Activated CD8-positive, alpha-beta T cell treated with anti-CD3 and anti-CD28 coated beads, Interleukin-2, amount 10 ng/mL, durations not matched to agents 7 days and 5 days (primary cell): ENCODE measurements around the gene TRIM54. TPM values are rescaled to one million over a fixed set of nuclear protein-coding genes. Genes with fewer than 3 reads are reported as not detected.

Experiments
- ATAC-seq: fragments of 150-1000 bp; cut with Tn5 transposase; one replicate; pipeline ENCODE4 v1.10.0; 2021; ENCODE audit warnings: moderate library complexity
- CTCF ChIA-PET: fragments of 350-600 bp; sonication (Branson Sonifier 250); formaldehyde crosslinking; loops from one replicate; lab custom pipeline; 2021; ENCODE audit warnings: antibody characterized with exemption; lab: Charles Lee
- POLR2A ChIA-PET: fragments of 350-600 bp; sonication (Branson Sonifier 250); formaldehyde crosslinking; loops from one replicate; lab custom pipeline; 2021; ENCODE audit warnings: antibody characterized with exemption; lab: Charles Lee
- DNase-seq: peaks from one replicate; pipeline ENCODE4 v3.0.0-alpha.2; 2020
- H3K27ac Mint-ChIP-seq: one replicate; pipeline ENCODE4 v1.8.0; 2021; ENCODE audit warnings: mild to moderate bottlenecking, mixed read lengths
- H3K27me3 Mint-ChIP-seq: one replicate; pipeline ENCODE4 v1.8.0; 2021; ENCODE audit warnings: low read depth, mixed read lengths
- H3K36me3 Mint-ChIP-seq: one replicate; pipeline ENCODE4 v1.8.0; 2021; ENCODE audit warnings: low read depth, mixed read lengths
- H3K4me1 Mint-ChIP-seq: one replicate; pipeline ENCODE4 v1.8.0; 2021; ENCODE audit warnings: low read depth, mixed read lengths
- H3K4me3 Mint-ChIP-seq: one replicate; pipeline ENCODE4 v1.8.0; 2021; ENCODE audit warnings: mild to moderate bottlenecking, mixed read lengths
- H3K9me3 Mint-ChIP-seq: one replicate; pipeline ENCODE4 v1.8.0; 2022; ENCODE audit warnings: mixed read lengths; ENCODE audit not compliant: insufficient read depth
- total RNA-seq, 2 experiments: library from RNA; stranded (reverse); gene quantifications; one replicate each; pipeline ENCODE4 v1.2.3, GENCODE V29; 2021

Gene TRIM54
- under 1 TPM; 0.26 to 0.31 TPM for total RNA-seq

DNA sequence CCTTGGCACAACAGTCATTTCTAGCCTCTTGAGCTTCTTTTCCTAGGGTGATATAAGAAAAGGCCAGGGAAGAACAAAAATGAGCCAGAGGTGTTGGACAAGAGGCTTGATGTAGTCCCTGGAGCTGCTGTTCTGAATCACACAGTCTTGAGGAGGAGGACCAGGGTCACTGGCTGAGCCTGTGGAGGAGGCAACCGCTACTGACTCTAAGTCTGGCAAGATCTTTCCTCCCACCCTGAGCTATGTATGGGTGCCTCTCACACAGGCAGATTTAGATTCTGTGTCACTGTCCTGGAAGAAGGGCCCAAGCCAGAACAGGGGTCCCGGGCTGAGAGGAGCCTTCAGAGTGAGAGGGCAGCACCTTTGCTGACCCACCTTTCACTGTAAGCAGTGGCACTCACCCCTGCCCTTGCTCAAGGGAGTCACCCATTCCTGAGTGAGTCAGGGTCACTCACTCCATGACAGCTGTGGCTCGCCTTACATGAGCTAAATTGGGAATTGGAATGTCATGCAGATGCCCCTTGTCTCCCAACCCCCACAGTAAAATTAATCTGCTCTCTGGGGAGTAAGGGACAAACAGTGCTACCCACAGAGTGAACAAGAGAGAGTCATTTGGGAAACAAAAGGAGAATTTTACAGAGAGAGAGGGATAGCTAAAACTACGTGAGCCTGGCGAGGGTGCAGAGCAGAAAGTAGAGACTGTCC is at the start of gene TRIM54:
TRIM54 (plus strand) TSS at position 575 of the 705 bp plus-strand sequence. CDS start 303 bp downstream, outside the sequence.
- no peaks in the 10 kb centered on the region for H3K36me3 Mint-ChIP-seq
- DNase-seq: no peak
- POLR2A ChIA-PET: interaction anchor here (0.6 kb wide), 1 partner anchor 112 kb away, joined by 4 read pairs; no protein-coding TSS in a partner anchor
- H3K9me3 Mint-ChIP-seq: no peaks in the 10 kb centered on the region
- CTCF ChIA-PET: interaction anchor here (0.9 to 7.2 kb wide), 11 partner anchors 9 to 320 kb away, joined by 3 to 90 read pairs (median 24); partner anchors contain the start of genes MAPRE3, PREB and SLC30A3
- ATAC-seq: no peak
- peaks cover 6% of the 10 kb centered on the region for H3K4me1 Mint-ChIP-seq
- no peak within 1 kb of the TSS for H3K4me3 Mint-ChIP-seq
- H3K27me3 Mint-ChIP-seq: peaks cover 45% of the 10 kb centered on the region
- no peak within 1 kb of the TSS for H3K27ac Mint-ChIP-seq

DNA sequence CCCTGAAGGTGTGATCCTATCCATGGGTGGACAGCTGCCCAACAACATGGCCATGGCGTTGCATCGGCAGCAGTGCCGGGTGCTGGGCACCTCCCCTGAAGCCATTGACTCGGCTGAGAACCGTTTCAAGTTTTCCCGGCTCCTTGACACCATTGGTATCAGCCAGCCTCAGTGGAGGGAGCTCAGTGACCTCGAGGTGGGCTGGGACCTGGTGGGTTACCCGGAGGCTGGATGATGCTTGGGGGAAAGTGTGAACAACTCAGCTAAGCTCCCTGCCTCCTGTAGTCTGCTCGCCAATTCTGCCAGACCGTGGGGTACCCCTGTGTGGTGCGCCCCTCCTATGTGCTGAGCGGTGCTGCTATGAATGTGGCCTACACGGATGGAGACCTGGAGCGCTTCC is 48.9 kb upstream of the TRIM54 start:
- POLR2A ChIA-PET: interaction anchor here (1.1 kb wide), 1 partner anchor 9 kb away, joined by 3 read pairs; no protein-coding TSS in a partner anchor
- H3K4me1 Mint-ChIP-seq: no peaks in the 10 kb centered on the region

GRCh38 chr2:27236136-27236535 is 46.1 kb upstream of the TRIM54 start:
- no peaks in the 10 kb centered on the region for H3K9me3 Mint-ChIP-seq
- no peak for DNase-seq
- ChIA-PET POLR2A (no interaction called here), CTCF (interaction anchor here (0.6 to 2.1 kb wide), 2 partner anchors 67 to 469 kb away, joined by 3 to 6 read pairs; no protein-coding TSS in a partner anchor)
- H3K4me1 Mint-ChIP-seq: peaks cover 2% of the 10 kb centered on the region
- no peak for ATAC-seq
- H3K27ac Mint-ChIP-seq: no peak overlapping the region
- H3K27me3 Mint-ChIP-seq: no peaks in the 10 kb centered on the region
- H3K4me3 Mint-ChIP-seq: no peak overlapping the region
- peaks cover 76% of the 10 kb centered on the region for H3K36me3 Mint-ChIP-seq

More for the DNA sequence above, 48.9 kb upstream of the TRIM54 start:
- ATAC-seq: no peak
- no peak for DNase-seq
- Mint-ChIP-seq H3K4me3 (no peak overlapping the region), H3K27ac (no peak overlapping the region), H3K36me3 (peaks cover 60% of the 10 kb centered on the region), H3K9me3 (no peaks in the 10 kb centered on the region), H3K27me3 (no peaks in the 10 kb centered on the region)
- CTCF ChIA-PET: interaction anchor here (0.9 to 1.2 kb wide), 2 partner anchors 31 to 70 kb away, joined by 4 to 6 read pairs; no protein-coding TSS in a partner anchor

- Mint-ChIP-seq H3K36me3 (peaks cover 76% of the 10 kb centered on the region), H3K4me3 (no peak overlapping the region), H3K4me1 (peaks cover 6% of the 10 kb centered on the region), H3K9me3 (no peaks in the 10 kb centered on the region), H3K27ac (no peak overlapping the region), H3K27me3 (no peaks in the 10 kb centered on the region)
- CTCF ChIA-PET: interaction anchor here (0.6 to 2.1 kb wide), 2 partner anchors 66 to 468 kb away, joined by 3 to 6 read pairs; no protein-coding TSS in a partner anchor
- ATAC-seq: no peak
- DNase-seq: no peak
- POLR2A ChIA-PET: no interaction called here
These were observed 45.6 kb upstream of the TRIM54 start for GRCh38 chr2:27236626-27237025.

GRCh38 chr2:27237341-27237945 is 44.8 kb upstream of the TRIM54 start:
- Mint-ChIP-seq H3K36me3 (peaks cover 77% of the 10 kb centered on the region), H3K9me3 (no peaks in the 10 kb centered on the region), H3K4me3 (no peak overlapping the region), H3K27ac (no peak overlapping the region), H3K27me3 (no peaks in the 10 kb centered on the region), H3K4me1 (peaks cover 14% of the 10 kb centered on the region)
- ATAC-seq: no peak
- no peak for DNase-seq
- CTCF ChIA-PET: no interaction called here
- POLR2A ChIA-PET: no interaction called here

- CTCF ChIA-PET: no interaction called here
- H3K36me3 Mint-ChIP-seq: peaks cover 80% of the 10 kb centered on the region
These were observed 43.3 kb upstream of the TRIM54 start for GRCh38 chr2:27238976-27239375.

DNA sequence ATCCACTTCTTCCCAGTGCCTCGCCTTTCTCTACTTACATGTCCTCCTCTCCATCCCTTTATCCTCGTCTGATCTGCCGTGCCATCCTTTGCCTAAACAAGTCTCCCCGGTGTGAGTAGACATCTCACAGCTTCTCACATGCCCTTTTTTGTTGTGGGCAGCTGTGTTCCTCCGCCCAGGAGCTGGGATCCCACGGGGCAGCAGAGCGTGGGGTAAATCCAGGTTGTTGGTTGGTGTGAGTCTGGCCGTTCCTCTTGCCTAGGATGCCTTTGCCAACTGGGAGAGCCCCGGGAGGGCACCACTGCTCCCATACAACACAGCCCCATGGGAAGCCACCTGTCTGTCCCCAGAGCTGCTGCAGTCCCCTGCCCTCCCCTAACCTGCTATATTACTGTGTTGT is 41.8 kb upstream of the TRIM54 start:
- H3K27me3 Mint-ChIP-seq: no peaks in the 10 kb centered on the region
- no peak for ATAC-seq
- POLR2A ChIA-PET: no interaction called here

More at GRCh38 chr2:27238976-27239375, 43.3 kb upstream of the TRIM54 start:
- DNase-seq (no peak), ATAC-seq (no peak)
- H3K4me3 Mint-ChIP-seq: no peak overlapping the region
- H3K27ac Mint-ChIP-seq: no peak overlapping the region
- POLR2A ChIA-PET: no interaction called here
- no peaks in the 10 kb centered on the region for H3K27me3 Mint-ChIP-seq
- H3K4me1 Mint-ChIP-seq: peaks cover 19% of the 10 kb centered on the region
- no peaks in the 10 kb centered on the region for H3K9me3 Mint-ChIP-seq

DNA sequence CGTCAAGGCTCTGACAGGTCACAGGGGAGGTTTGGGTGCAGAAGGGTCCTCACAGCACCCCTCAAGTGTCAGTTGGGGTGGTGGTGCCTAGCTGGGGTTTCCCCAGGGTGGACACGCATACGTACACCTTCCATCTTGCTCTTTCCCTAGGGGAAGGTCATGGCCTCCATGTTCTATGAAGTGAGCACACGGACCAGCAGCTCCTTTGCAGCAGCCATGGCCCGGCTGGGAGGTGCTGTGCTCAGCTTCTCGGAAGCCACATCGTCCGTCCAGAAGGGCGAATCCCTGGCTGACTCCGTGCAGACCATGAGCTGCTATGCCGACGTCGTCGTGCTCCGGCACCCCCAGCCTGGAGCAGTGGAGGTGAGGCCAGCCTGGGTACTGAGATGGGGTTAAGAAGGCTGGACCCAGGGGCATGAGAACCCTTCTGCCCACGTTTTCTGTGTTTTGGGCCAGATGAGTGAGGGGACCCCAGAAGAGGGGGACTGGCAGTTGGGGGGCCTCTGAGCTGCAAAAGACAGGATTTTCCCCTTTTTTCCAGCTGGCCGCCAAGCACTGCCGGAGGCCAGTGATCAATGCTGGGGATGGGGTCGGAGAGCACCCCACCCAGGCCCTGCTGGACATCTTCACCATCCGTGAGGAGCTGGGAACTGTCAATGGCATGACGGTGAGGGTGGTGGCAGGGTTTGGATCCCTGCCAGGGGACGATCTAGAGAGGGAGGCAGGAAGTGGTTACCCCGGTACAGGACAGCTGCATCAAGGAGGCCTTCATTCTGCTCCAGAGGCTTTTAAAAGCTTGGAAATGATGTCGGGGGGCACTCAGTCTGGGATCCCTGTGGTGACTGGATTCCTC is 40.2 kb upstream of the TRIM54 start:
- Mint-ChIP-seq H3K9me3 (no peaks in the 10 kb centered on the region), H3K27me3 (no peaks in the 10 kb centered on the region), H3K4me1 (peaks cover 19% of the 10 kb centered on the region), H3K27ac (peak overlapping the region; percentile 55), H3K4me3 (no peak overlapping the region), H3K36me3 (peaks cover 67% of the 10 kb centered on the region)
- CTCF ChIA-PET: interaction anchor here (0.8 to 1.6 kb wide), 4 partner anchors 23 to 109 kb away, joined by 3 to 5 read pairs (median 4); no protein-coding TSS in a partner anchor
- ATAC-seq (no peak), DNase-seq (peak; percentile 36)
- POLR2A ChIA-PET: interaction anchor here (0.7 kb wide), 1 partner anchor 9 kb away, joined by 3 read pairs; no protein-coding TSS in a partner anchor

More for the DNA sequence above, 41.8 kb upstream of the TRIM54 start:
- Mint-ChIP-seq H3K9me3 (no peaks in the 10 kb centered on the region), H3K36me3 (peaks cover 77% of the 10 kb centered on the region), H3K4me3 (no peak overlapping the region), H3K27ac (no peak overlapping the region), H3K4me1 (peaks cover 19% of the 10 kb centered on the region)
- DNase-seq: no peak
- CTCF ChIA-PET: interaction anchor here (0.9 kb wide), 1 partner anchor 9 kb away, joined by 3 read pairs; no protein-coding TSS in a partner anchor

- POLR2A ChIA-PET: interaction anchor here (0.7 kb wide), 1 partner anchor 10 kb away, joined by 3 read pairs; no protein-coding TSS in a partner anchor
- Mint-ChIP-seq H3K9me3 (no peaks in the 10 kb centered on the region), H3K36me3 (peaks cover 62% of the 10 kb centered on the region), H3K4me3 (no peak overlapping the region), H3K27ac (no peak overlapping the region), H3K4me1 (peaks cover 19% of the 10 kb centered on the region), H3K27me3 (no peaks in the 10 kb centered on the region)
- no peak for DNase-seq
- no peak for ATAC-seq
- CTCF ChIA-PET: interaction anchor here (1.6 kb wide), 2 partner anchors 23 to 61 kb away, joined by 5 read pairs; no protein-coding TSS in a partner anchor
These were observed 39.6 kb upstream of the TRIM54 start for GRCh38 chr2:27242614-27242951.

- peaks cover 19% of the 10 kb centered on the region for H3K4me1 Mint-ChIP-seq
- H3K4me3 Mint-ChIP-seq: no peak overlapping the region
- H3K27me3 Mint-ChIP-seq: no peaks in the 10 kb centered on the region
- ChIA-PET CTCF (no interaction called here), POLR2A (interaction anchor here (1.1 kb wide), 2 partner anchors 12 to 21 kb away, joined by 3 to 4 read pairs; no protein-coding TSS in a partner anchor)
- no peaks in the 10 kb centered on the region for H3K9me3 Mint-ChIP-seq
- DNase-seq (no peak), ATAC-seq (no peak)
- no peak overlapping the region for H3K27ac Mint-ChIP-seq
- peaks cover 55% of the 10 kb centered on the region for H3K36me3 Mint-ChIP-seq
These were observed 38.7 kb upstream of the TRIM54 start for GRCh38 chr2:27243391-27244130.
